Astrocyte (in vitro differentiated cells and primary cell): ENCODE measurements around the gene DDAH1.

Source experiments
- CTCF ChIP-seq: IDR thresholded peaks from 2 replicates; pipeline ENCODE4 v1.5.1; 2011; ENCODE audit warnings: low read depth, mild to moderate bottlenecking, inconsistent platforms, low read length, moderate library complexity; ENCODE audit not compliant: insufficient read depth
- EZH2 ChIP-seq: IDR thresholded peaks from 2 replicates; pipeline ENCODE4 v1.6.1; 2012; ENCODE audit warnings: mild to moderate bottlenecking, low read length, inconsistent platforms; ENCODE audit not compliant: insufficient read depth

GRCh38 chr1:85322655-85323054, 142.3 kb downstream of the DDAH1 start:
- TF ChIP-seq CTCF (no peak), EZH2 (no peak)
